Midbrain (tissue), 1 donor: Measurements from ENCODE around the gene COL6A1.
"Not testable (repeated sequence)": the region's sequence is repeated elsewhere in the genome, so short reads cannot be mapped to it uniquely, and the experiment has no call there.

Experiments used
- DNase-seq: peaks from one replicate; lab custom pipeline; 2025; lab: John Stamatoyannopoulos, UW

The COL6A1 gene

GRCh38 chr21:46005894-46006546 lies 24.4 kb downstream of the COL6A1 start:
- not testable (repeated sequence) for DNase-seq

DNA sequence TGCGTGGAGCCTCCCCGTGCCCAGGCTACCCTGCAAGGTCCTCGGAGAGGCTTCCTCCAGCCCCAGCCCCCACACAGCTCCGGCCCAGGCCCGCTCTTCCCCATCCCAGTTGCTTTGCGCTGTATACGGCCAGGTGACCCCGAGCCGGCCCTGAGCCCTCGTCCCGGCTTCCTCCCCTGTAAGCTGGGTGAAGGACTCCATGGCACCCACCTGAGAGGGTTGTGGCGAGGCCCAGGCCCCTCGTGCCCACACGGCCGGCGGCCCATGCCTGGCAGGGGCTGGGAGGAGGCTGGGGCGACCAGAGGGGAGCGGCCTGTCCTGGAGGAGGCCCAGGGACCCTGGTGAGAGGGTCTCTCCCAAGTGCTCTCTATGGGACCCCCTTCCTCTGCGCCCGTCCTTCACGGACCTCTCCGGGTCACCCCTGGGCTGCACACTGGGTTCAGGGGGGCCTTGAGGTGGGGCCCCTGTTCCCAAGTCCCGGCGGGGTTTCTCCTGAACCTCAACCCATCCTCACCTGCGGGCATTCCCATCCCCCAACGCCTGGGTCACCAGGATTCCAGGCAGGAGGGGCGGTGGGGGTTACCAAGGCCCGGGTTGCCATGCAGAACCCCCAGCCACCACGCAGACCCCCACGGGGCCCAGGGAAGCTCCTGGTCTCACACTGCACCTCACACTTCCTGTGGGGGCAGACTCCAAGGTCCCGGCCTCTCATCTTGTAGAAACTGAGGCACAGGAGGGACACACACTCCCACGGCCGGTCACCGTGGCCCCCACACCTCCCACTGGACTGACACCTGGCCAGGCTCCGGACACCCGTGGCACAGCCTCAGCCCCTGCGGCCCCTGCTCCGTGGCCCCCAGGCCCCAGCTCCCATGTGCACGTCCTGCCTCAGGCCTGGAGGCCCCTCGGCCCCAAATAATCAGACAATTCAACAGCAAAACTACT lies 25.2 kb downstream of the COL6A1 start:
- DNase-seq: no peak

DNA sequence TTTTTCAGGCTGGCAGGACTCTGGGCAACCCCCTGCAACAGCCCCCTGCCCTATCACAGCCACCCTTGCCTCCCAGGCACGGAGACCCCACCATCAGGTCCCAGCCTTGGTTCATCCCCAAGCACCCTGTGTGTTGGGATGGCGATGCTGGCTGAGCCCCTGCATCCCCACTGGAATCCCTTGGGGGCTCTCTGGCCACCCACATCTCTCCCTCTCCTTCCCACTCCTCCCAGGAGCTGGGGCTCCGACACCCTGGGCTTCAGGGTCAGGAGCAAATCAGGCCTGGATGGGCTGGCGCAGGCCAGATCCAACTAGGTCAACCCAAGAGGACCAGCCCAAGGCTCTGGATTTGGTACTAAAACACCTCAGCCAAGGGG lies 25.9 kb downstream of the COL6A1 start:
- no peak for DNase-seq

GRCh38 chr21:46008893-46009621 lies 27.5 kb downstream of the COL6A1 start:
- DNase-seq: no peak

DNA sequence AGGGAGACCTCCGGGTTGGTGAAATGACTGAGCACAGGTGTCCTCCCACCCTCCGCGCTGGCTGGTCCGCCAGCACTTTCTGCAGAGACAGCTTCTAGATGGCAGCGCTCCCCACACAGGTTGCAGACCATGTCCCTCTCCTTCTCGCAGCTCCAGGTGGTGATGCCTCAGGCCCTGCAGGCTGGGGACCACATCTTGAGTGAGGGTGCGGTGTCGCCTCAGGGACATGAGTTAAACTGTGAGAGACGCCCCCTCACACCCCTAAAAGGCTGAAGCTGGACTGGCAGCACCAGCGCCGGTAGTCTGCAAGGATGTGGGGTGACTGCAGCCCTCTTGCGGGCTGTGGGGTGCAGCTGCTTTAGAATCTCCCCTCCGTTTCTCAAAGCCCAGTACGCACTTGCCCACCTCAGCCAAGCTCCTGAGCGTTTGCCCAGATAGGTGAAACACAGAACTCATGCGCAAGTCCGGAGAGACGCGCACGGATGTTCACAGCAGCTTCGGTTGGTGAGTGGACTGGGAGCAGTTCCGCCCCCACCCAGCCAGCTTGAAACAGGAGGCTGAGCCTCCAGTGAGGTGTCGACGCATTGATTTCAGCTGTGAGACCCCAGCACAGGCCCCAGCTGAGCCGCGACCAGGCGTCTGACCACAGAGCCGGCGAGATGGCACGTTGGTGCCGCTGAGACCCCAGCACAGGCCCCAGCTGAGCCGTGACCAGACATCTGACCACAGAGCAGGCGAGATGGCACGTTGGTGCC lies 28.6 kb downstream of the COL6A1 start:
- DNase-seq: no peak

- no peak for DNase-seq
These were observed 29.8 kb downstream of the COL6A1 start for GRCh38 chr21:46011267-46011967.

DNA sequence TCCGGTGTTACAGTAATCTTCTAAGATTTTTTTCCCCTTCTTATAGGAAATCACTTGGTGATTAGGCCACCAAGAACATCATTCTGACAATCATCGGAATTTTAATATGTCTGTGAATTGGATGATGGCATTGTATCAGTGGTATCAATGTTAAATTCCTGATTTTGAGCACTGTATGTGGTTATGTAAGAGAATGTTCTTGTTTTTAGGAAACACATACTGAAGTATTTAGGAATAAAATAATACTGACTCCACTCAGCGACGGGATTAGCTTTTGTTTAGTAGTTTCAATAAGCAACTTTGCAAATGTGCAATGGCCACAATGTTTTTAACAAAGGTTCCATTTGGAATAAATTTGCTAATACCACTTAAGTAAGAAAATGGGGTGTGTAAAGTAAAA lies 30.6 kb downstream of the COL6A1 start:
- DNase-seq: no peak

DNA sequence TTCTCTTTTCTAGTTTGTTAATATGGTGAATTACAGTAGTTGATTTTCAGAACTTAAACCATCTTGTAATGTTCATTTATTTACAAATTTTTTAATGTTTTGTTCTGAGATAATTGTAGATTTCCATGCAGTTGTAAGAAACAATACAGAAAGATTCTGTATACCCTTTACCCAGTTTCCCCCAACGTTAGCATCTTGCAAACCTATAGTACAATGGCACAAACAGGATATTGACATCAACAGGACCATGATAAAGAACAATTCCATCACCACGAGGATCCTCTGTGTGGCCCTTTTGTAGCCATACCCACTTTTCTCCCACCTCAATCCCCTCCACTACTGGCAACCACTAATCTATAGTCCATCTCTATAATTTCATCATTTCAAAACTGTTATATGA lies 33.3 kb downstream of the COL6A1 start:
- DNase-seq: no peak

- no peak for DNase-seq
These were observed 35.6 kb downstream of the COL6A1 start for GRCh38 chr21:46017148-46017547.

DNA sequence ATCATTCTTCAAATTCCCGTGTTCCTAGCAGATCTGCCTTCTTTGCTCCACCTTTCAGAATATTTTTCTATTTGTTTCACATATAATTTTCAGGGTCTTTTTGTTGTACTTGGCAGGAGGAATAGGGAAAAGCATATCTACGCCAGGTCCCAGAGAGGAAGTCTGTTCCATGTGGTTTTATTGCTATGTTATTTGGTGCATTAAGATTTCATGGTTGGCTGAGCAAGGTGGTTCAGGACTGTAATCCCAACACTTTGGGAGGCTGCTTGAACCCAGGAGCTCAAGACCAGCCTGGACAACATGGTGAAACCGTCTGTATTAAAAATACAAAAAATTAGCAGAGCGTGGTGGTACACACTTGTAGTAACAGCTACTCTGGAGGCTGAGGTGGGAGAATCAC lies 36.1 kb downstream of the COL6A1 start:
- DNase-seq: no peak

GRCh38 chr21:46018615-46019014 lies 37.0 kb downstream of the COL6A1 start:
- DNase-seq: no peak

DNA sequence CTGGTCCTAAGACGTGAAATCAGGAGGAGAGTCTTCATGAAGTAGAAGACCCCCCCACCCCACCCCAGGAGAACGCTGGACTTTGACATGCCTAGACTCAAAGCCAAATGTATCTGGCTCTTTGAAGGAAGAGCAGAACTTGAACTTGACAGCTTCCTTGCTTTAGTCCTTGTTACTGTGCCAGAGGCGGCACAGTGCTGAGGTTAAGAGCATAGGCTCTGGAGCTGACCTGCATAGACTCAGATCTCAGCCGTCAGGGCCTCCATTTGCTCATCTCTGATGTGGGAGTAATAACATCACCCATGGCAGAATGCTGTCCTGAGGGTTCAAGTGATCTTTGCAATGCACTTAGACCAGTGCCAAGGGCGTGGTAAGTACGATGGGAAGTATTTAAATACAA lies 39.0 kb downstream of the COL6A1 start:
- DNase-seq: no peak

- no peak for DNase-seq
These were observed 39.8 kb downstream of the COL6A1 start for GRCh38 chr21:46021398-46021797.

- no peak for DNase-seq
These were observed 40.5 kb downstream of the COL6A1 start for GRCh38 chr21:46021978-46022544.

GRCh38 chr21:46022551-46023525 lies 41.3 kb downstream of the COL6A1 start:
- DNase-seq: no peak

DNA sequence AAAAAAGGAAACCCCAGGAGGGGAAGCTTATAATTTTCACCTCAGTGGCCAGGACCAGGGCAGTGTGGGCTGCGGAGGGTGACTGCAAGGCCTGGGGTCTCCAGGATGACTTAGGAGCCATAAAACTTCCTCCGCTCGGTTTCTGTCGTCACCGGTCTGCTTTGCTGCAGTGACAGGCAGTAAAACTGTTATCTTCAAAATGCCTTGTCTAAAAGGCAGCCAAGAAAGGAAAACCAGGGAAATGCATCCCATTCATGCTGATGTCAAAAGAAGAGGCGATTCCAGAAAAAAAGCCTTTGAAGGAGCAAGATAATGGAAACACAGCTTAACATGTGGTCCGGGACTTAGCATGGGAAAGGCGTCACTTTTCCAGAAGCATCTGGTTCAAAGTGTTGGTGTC lies 42.0 kb downstream of the COL6A1 start:
- DNase-seq: no peak

DNA sequence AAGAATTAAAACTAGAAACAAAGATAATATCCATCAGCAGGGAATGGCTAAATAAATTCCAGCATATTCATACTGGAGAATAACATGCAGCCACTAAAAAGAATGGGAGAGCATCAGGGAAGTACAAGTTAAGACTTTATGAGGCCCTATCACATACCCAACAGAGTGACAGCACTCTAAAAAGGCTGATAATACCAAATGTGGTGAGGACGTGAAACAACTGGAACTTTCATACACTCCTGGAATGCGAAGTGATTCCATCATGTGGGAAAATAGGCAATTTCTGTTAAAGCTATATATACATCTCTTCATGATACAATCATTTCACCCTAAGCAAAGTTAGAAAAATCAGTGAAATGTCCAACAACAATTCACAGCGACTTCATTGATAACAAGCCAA lies 42.6 kb downstream of the COL6A1 start:
- no peak for DNase-seq

- DNase-seq: no peak
These were observed 43.7 kb downstream of the COL6A1 start for GRCh38 chr21:46025113-46025770.

DNA sequence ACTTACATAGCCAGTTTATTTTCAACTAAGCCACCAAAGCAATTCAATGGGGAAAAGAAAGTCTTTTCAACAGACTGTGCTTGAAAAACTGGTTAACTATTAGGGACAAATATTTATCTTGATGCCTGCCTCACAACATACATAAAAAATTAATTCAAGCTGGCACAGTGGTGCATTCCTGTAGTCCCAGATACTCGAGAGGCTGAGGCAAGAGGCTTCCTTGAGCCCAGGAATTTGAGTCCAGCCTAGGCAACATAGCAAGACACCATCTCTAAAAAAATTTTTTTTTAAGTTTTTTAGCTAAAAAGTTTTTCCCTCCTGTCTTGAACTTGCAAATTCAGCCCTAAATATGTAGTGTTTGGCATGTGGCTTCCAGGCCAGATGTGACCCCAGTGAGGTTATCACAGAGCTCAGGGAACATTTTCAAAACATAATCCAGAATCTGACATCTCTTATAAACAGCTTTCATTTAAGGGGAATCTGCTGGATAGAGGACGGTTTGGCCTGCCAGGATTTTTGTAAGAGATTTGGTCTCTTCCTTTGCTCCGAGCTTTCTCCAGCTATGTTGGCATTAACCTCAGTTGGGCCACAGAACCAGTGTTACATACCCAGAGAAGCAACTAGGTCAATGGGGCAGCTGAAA lies 46.4 kb downstream of the COL6A1 start:
- DNase-seq: no peak
